Measurements from ENCODE around the gene ALDH1L1. TPM values are rescaled to one million over a fixed set of nuclear protein-coding genes. Genes with fewer than 3 reads are reported as not detected.

Gene ALDH1L1
- total RNA-seq (ENCODE audit: unreplicated experiment): not detected
- long read RNA-seq: 0 reads

- H3K4me3 Mint-ChIP-seq (ENCODE audit: unreplicated experiment): peak within 1 kb of the TSS; percentile 87
- no peaks in the 10 kb centered on the region for H3K36me3 Mint-ChIP-seq (ENCODE audit: low read depth, unreplicated experiment)
- H3K4me1 Mint-ChIP-seq (ENCODE audit: unreplicated experiment): peaks cover 16% of the 10 kb centered on the region
- H3K27ac Mint-ChIP-seq (ENCODE audit: unreplicated experiment): peak within 1 kb of the TSS; percentile 21
- peaks cover 14% of the 10 kb centered on the region for H3K27me3 Mint-ChIP-seq (ENCODE audit: unreplicated experiment)
- DNase-seq (ENCODE audit: low spot score): peak; percentile 33
- no peaks in the 10 kb centered on the region for H3K9me3 Mint-ChIP-seq (ENCODE audit: unreplicated experiment)
- TF ChIP-seq CTCF (IDR thresholded peaks at IDR 0.05; ENCODE audit: unreplicated experiment): no peak
Observed at GRCh38 chr3:126180477-126181397, at the start of gene ALDH1L1. Gene ALDH1L1 (minus strand): TSS chr3:126180586. CDS start chr3:126160979, 19,607 bp downstream.

DNA sequence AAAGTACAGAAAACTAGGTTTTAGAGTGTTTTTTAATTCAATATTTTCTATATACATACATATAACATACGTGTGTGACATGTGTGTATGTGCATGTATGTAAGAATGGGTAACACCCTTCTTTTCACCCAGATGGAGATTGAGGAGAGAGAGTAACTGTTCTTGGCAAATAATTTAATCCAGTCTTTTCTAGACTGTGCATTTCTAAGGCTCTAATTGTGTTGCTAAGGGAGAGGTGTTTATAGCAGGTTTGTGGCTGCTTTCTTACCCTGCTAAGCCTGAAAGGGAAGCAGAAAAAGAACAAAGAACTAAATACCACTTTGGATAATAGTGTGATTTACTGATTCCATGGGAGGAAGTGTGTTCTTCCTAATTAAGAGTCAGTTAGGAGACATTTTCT, 46.0 kb upstream of the ALDH1L1 start:
- DNase-seq (ENCODE audit: low spot score): no peak
- no peaks in the 10 kb centered on the region for H3K9me3 Mint-ChIP-seq (ENCODE audit: unreplicated experiment)
- TF ChIP-seq CTCF (IDR thresholded peaks at IDR 0.05; ENCODE audit: unreplicated experiment): no peak
- no peaks in the 10 kb centered on the region for H3K27me3 Mint-ChIP-seq (ENCODE audit: unreplicated experiment)
- no peak overlapping the region for H3K4me3 Mint-ChIP-seq (ENCODE audit: unreplicated experiment)
- H3K27ac Mint-ChIP-seq (ENCODE audit: unreplicated experiment): no peak overlapping the region
- H3K4me1 Mint-ChIP-seq (ENCODE audit: unreplicated experiment): no peaks in the 10 kb centered on the region
- no peaks in the 10 kb centered on the region for H3K36me3 Mint-ChIP-seq (ENCODE audit: low read depth, unreplicated experiment)

GRCh38 chr3:126216416-126216815, 36.0 kb upstream of the ALDH1L1 start:
- peaks cover 10% of the 10 kb centered on the region for H3K27me3 Mint-ChIP-seq (ENCODE audit: unreplicated experiment)
- no peaks in the 10 kb centered on the region for H3K36me3 Mint-ChIP-seq (ENCODE audit: low read depth, unreplicated experiment)
- DNase-seq (ENCODE audit: low spot score): no peak
- H3K4me1 Mint-ChIP-seq (ENCODE audit: unreplicated experiment): peaks cover 3% of the 10 kb centered on the region
- no peak for TF ChIP-seq CTCF (IDR thresholded peaks at IDR 0.05; ENCODE audit: unreplicated experiment)
- H3K9me3 Mint-ChIP-seq (ENCODE audit: unreplicated experiment): no peaks in the 10 kb centered on the region
- no peak overlapping the region for H3K4me3 Mint-ChIP-seq (ENCODE audit: unreplicated experiment)
- H3K27ac Mint-ChIP-seq (ENCODE audit: unreplicated experiment): no peak overlapping the region

- no peak for DNase-seq (ENCODE audit: low spot score)
- H3K9me3 Mint-ChIP-seq (ENCODE audit: unreplicated experiment): no peaks in the 10 kb centered on the region
- peaks cover 12% of the 10 kb centered on the region for H3K27me3 Mint-ChIP-seq (ENCODE audit: unreplicated experiment)
- H3K27ac Mint-ChIP-seq (ENCODE audit: unreplicated experiment): no peak overlapping the region
- no peaks in the 10 kb centered on the region for H3K36me3 Mint-ChIP-seq (ENCODE audit: low read depth, unreplicated experiment)
- TF ChIP-seq CTCF (IDR thresholded peaks at IDR 0.05; ENCODE audit: unreplicated experiment): no peak
- peaks cover 3% of the 10 kb centered on the region for H3K4me1 Mint-ChIP-seq (ENCODE audit: unreplicated experiment)
- H3K4me3 Mint-ChIP-seq (ENCODE audit: unreplicated experiment): peak overlapping the region; percentile 83
Observed at GRCh38 chr3:126213379-126214028, 33.1 kb upstream of the ALDH1L1 start.

Data from endothelial cell (in vitro differentiated cells).